Left ventricle myocardium inferior (tissue), 1 donor: ENCODE measurements around the gene WNT5A. TPM values are rescaled to one million over a fixed set of nuclear protein-coding genes. Genes with fewer than 3 reads are reported as not detected.

Source experiments
- DNase-seq: peaks from one replicate; pipeline ENCODE4 v3.0.0-alpha.2; 2020
- H3K27ac ChIP-seq: fragments of 200-600 bp; replicated peaks from 2 replicates; pipeline ENCODE4 v1.8.0; 2021
- H3K27me3 ChIP-seq: fragments of 200-600 bp; 2 replicates; pipeline ENCODE4 v1.8.0; 2021; ENCODE audit warnings: low read depth
- H3K36me3 ChIP-seq: fragments of 200-600 bp; 2 replicates; pipeline ENCODE4 v1.8.0; 2021
- H3K4me1 ChIP-seq: fragments of 200-600 bp; 2 replicates; pipeline ENCODE4 v1.8.0; 2021
- H3K4me3 ChIP-seq: fragments of 200-600 bp; 2 replicates; pipeline ENCODE4 v1.8.0; 2021; ENCODE audit warnings: mild to moderate bottlenecking, moderate library complexity
- H3K9me3 ChIP-seq: fragments of 200-600 bp; replicated peaks from 2 replicates; pipeline ENCODE4 v1.8.0; 2021
- CTCF ChIP-seq: fragments of 200-600 bp; IDR thresholded peaks from 2 replicates; pipeline ENCODE4 v1.8.0; 2021; ENCODE audit warnings: antibody characterized with exemption, mild to moderate bottlenecking, borderline replicate concordance
- intact Hi-C: fragments of 100-400 bp; cut with micrococcal nuclease; formaldehyde crosslinking; loops from one replicate; pipeline ENCODE4 v1.11.0; 2022
- total RNA-seq: library from RNA; stranded (reverse); fragmentation: NEBNext Ultra II Directional; extraction: Animal tissue kit (Norgen Biotek cat#: 25700); gene quantifications from one replicate; pipeline ENCODE4 v1.2.1, GENCODE V29; 2021
- donor health status: DM: no; HTN: yes; CAD: no; lungs with severe emphysema.

WNT5A gene
- total RNA-seq, 1 donor from 2014 or later, result 3.8 TPM

DNA sequence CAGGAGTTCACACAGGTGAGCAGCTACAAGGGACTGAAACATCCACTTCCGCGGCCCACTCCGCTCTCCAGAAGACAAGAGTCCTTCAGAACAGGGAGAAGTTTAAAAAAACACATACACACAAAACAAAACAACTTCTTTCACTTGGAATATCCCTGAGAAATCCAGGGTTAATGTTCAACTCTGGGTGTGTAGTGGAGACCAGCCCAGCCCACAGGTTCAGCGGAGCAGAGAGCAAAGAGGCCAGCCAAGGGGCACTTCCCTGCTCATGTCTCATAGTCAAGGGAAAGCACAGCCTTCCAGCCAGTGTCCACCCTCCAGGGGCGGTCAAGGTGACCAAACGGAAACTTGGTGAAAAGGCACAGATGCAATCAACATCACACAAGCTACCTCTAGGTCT, 41.6 kb downstream of the WNT5A start:
- H3K4me3 ChIP-seq, result no peak overlapping the region
- H3K27me3 ChIP-seq, result peaks cover 50% of the 10 kb centered on the region
- DNase-seq, result no peak
- no peaks in the 10 kb centered on the region for H3K4me1 ChIP-seq
- H3K36me3 ChIP-seq, result no peaks in the 10 kb centered on the region
- no peak overlapping the region for H3K27ac ChIP-seq
- no peaks in the 10 kb centered on the region for H3K9me3 ChIP-seq
- no peak for TF ChIP-seq CTCF
- intact Hi-C loops, result no loop called here

DNA sequence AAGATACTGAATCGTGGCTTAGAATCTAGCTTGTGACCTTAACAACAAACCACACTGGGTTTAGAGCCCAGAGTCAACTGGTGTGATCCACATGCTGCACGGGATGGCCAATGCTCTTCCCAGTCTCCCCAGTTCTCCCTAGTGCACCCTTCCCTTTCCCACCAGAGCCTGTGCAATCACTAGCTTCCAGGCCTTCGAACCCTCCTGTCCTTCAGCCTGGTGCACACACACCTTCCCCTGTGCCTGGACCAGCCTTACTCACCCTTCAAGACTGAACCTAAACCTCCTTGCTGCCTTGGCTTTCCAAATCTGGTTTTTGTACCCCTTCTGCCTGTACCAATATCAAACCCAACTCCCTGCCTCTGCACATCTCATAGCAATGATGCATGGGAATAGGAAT, 43.8 kb downstream of the WNT5A start:
- Histone ChIP-seq H3K27me3 (peaks cover 40% of the 10 kb centered on the region), H3K9me3 (no peaks in the 10 kb centered on the region), H3K4me1 (no peaks in the 10 kb centered on the region), H3K4me3 (no peak overlapping the region), H3K27ac (no peak overlapping the region), H3K36me3 (no peaks in the 10 kb centered on the region)
- intact Hi-C loops, result no loop called here
- TF ChIP-seq CTCF, result no peak
- DNase-seq, result no peak

DNA sequence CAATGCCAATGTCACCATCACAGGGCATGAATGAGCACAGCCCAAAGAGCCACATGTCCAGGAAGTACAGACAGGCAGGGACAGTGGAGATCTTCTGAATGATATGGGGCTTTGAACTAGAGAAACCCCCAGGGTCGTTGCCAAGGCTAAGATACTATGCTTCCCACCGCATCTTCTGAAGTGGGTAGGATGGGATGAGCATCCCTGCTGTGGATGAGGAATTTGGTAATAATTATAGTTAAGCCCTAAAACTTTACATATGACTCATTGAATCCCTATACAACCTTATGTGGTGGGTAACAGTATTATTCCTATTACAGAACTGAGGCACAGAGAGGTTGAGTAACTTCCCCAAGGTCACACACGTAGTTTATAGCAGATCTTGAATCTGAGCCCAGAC, 44.2 kb downstream of the WNT5A start:
- intact Hi-C loops, result no loop called here
- no peaks in the 10 kb centered on the region for H3K9me3 ChIP-seq
- H3K4me3 ChIP-seq, result no peak overlapping the region
- H3K27me3 ChIP-seq, result peaks cover 39% of the 10 kb centered on the region
- no peak for DNase-seq
- H3K36me3 ChIP-seq, result no peaks in the 10 kb centered on the region
- no peak for TF ChIP-seq CTCF
- no peaks in the 10 kb centered on the region for H3K4me1 ChIP-seq
- H3K27ac ChIP-seq, result no peak overlapping the region

GRCh38 chr3:55441499-55441898, 45.6 kb downstream of the WNT5A start:
- Histone ChIP-seq H3K27me3 (peaks cover 27% of the 10 kb centered on the region), H3K27ac (no peak overlapping the region), H3K4me3 (no peak overlapping the region), H3K36me3 (no peaks in the 10 kb centered on the region), H3K4me1 (no peaks in the 10 kb centered on the region), H3K9me3 (no peaks in the 10 kb centered on the region)
- DNase-seq, result no peak
- intact Hi-C loops, result no loop called here
- no peak for TF ChIP-seq CTCF

DNA sequence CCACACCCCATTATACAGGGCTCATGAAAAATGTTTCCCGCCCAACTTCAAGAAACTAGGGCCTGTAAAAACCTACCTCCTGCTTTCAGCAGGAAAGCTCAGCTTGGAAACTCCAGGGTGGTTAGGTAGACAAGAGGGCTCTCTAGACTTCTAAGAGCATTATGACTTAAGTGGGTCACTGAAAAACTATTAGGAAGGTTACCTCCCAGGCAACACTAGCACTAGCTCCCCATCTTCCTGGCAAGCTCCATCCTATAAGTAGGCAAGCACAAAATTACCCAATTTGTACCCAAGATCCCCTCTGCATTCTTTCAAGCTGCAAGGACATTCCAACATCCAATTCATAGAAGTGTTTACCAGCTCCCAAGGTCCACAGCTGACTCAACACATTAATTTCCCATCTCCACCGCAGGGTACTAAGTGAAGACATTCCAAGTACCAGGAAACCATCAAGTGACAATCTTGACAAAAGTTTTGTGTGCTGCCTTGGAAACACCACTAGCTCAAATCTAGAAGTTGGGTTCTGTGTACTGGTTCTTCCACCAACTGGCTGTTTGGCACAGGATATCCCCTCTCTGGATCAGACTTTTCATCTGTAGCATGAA, 46.9 kb downstream of the WNT5A start:
- no peaks in the 10 kb centered on the region for H3K9me3 ChIP-seq
- no peaks in the 10 kb centered on the region for H3K4me1 ChIP-seq
- H3K27me3 ChIP-seq, result peaks cover 14% of the 10 kb centered on the region
- TF ChIP-seq CTCF, result no peak
- no peak overlapping the region for H3K27ac ChIP-seq
- no peak overlapping the region for H3K4me3 ChIP-seq
- intact Hi-C loops, result no loop called here
- no peaks in the 10 kb centered on the region for H3K36me3 ChIP-seq
- DNase-seq, result no peak
